ENCODE data around the gene EXOC6. TPM values are rescaled to one million over a fixed set of nuclear protein-coding genes. Genes with fewer than 3 reads are reported as not detected.

Gene EXOC6
- total and polyA plus RNA-seq, 10 of the 15 experiments (the other 5 are each of a cell fraction or from before 2014, with no cell fraction given) = 7.6 to 53.8 (median 13.3) TPM

- TF ChIP-seq CTCF (IDR thresholded peaks at IDR 0.05 in 2 of 3, conservative IDR thresholded peaks at IDR 0.05 in 1 of 3; ENCODE audit: control insufficient read depth in 2 of 3, extremely low read depth in 1 of 3, insufficient read depth in 1 of 3, low read depth in 3 of 3, low read length in 3 of 3) (0 out of 6 replicates have a peak, but pooled peaks of 1 of the 3 experiments have one; percentile 7), CEBPZ (IDR thresholded peaks at IDR 0.05; ENCODE audit: low read depth, low read length) (no peak)
- Histone ChIP-seq H3K4me2 (ENCODE audit: control insufficient read depth, insufficient read depth) (peak within 1 kb of the TSS; percentile 69), H3K9me3 (replicated peaks; ENCODE audit: control insufficient read depth, insufficient read depth, low read length) (no peaks in the 10 kb centered on the region), H3K9ac (ENCODE audit: control insufficient read depth, insufficient read depth, low read length) (no peak within 1 kb of the TSS), H3K79me2 (ENCODE audit: control insufficient read depth, insufficient read depth, low read length) (no peaks in the 10 kb centered on the region), H3K4me1 (ENCODE audit: control insufficient read depth, insufficient read depth, low read length) (peaks cover 18% of the 10 kb centered on the region), H3K27ac (ENCODE audit: control insufficient read depth, insufficient read depth) (no peak within 1 kb of the TSS), H2AFZ (ENCODE audit: control insufficient read depth, low read depth, low read length) (no peak within 1 kb of the TSS), H4K20me1 (ENCODE audit: control insufficient read depth, insufficient read depth) (no peaks in the 10 kb centered on the region; the same call in 1 of the 2 replicates), H3K4me3 (peak within 1 kb of the TSS; percentile 55; the same call in 1 of the 2 replicates), H3K27me3 (replicated peaks in 1 of 2; ENCODE audit: control insufficient read depth in 2 of 2, insufficient read depth in 2 of 2, low read length in 1 of 2) (peaks cover 28 to 36% of the 10 kb centered on the region in 2 experiments; a peak in 3 of 4 replicates), H3K36me3 (ENCODE audit: control insufficient read depth in 2 of 2, insufficient read depth in 2 of 2, low read length in 1 of 2) (no peaks in the 10 kb centered on the region)
- intact Hi-C loops (cut with micrococcal nuclease; ENCODE audit: unreplicated experiment) (loop anchor here (10.0 kb wide), 2 partner anchors 189 to 431 kb away; no protein-coding TSS in a partner anchor), in situ Hi-C loops (cut with MboI) (no loop called here)
- ChIA-PET SMC1A (ENCODE audit: uncharacterized antibody, unreplicated experiment) (no interaction called here), RAD21 (ENCODE audit: unreplicated experiment) (no interaction called here), CTCF (no interaction called here), POLR2A (no interaction called here)
- FAIRE-seq = no peak
- BruUV-seq (replicated peaks) = no TSS peak
- no peak for DNase-seq (ENCODE audit: low read depth, low spot score)
- WGBS (ENCODE audit: insufficient coverage, insufficient replicate concordance, low lambda C conversion rate, missing lambda C conversion rate) = 2% methylated on average over 48 of the region's 52 CpGs
- ATAC-seq = peak; percentile 52
Observed at GRCh38 chr10:93073539-93074146, 225.3 kb downstream of the EXOC6 start, which contains the start of gene CYP26A1. Gene CYP26A1 (plus strand): TSS chr10:93073893. CDS start chr10:93073935, 42 bp downstream.
